ENCODE data around the gene FSTL1. TPM values are rescaled to one million over a fixed set of nuclear protein-coding genes. Genes with fewer than 3 reads are reported as not detected.

The FSTL1 gene
- total RNA-seq, 6 experiments from 2014 or later: 32.8 to 50.0 (median 45.5) TPM

DNA sequence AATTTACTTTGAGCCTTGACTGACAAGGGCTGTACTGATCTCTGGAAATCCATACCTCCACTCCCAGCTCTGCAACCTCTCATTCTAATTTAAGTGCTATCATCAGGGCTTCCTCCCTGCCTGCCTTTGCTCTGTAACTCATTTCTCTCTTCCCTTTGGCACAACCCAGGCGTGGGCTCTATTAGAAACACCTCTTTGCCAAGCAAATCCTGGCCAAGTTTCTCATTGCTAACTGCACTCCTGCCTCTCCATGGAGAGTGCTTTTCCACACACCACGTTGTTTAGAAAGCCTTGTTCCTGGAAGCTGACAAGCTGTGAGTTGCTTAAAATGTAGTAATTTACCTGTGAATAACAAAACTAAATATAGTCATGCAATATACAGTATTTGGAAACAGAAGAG, 20.1 kb upstream of the FSTL1 start:
- no peaks in the 10 kb centered on the region for H3K27me3 ChIP-seq
- ATAC-seq: peak in 2 of 4 donors; percentile 35 to 55
- H3K27ac ChIP-seq: no peak overlapping the region
- no peaks in the 10 kb centered on the region for H3K36me3 ChIP-seq
- H3K4me1 ChIP-seq: no peaks in the 10 kb centered on the region
- TF ChIP-seq POLR2A (IDR thresholded peaks at IDR 0.05): no peak
- TF ChIP-seq, protein P1, sequence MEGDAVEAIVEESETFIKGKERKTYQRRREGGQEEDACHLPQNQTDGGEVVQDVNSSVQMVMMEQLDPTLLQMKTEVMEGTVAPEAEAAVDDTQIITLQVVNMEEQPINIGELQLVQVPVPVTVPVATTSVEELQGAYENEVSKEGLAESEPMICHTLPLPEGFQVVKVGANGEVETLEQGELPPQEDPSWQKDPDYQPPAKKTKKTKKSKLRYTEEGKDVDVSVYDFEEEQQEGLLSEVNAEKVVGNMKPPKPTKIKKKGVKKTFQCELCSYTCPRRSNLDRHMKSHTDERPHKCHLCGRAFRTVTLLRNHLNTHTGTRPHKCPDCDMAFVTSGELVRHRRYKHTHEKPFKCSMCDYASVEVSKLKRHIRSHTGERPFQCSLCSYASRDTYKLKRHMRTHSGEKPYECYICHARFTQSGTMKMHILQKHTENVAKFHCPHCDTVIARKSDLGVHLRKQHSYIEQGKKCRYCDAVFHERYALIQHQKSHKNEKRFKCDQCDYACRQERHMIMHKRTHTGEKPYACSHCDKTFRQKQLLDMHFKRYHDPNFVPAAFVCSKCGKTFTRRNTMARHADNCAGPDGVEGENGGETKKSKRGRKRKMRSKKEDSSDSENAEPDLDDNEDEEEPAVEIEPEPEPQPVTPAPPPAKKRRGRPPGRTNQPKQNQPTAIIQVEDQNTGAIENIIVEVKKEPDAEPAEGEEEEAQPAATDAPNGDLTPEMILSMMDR (IDR thresholded peaks at IDR 0.05): no peak
- no peak overlapping the region for H3K4me3 ChIP-seq
- no peaks in the 10 kb centered on the region for H3K9me3 ChIP-seq
- intact Hi-C loops (cut with DNase I): no loop called here
- DNase-seq: no peak
- 12% methylated on average over 2 of the region's 2 CpGs for WGBS (ENCODE audit: insufficient coverage, low coverage, low lambda C conversion rate, missing lambda C conversion rate)

DNA sequence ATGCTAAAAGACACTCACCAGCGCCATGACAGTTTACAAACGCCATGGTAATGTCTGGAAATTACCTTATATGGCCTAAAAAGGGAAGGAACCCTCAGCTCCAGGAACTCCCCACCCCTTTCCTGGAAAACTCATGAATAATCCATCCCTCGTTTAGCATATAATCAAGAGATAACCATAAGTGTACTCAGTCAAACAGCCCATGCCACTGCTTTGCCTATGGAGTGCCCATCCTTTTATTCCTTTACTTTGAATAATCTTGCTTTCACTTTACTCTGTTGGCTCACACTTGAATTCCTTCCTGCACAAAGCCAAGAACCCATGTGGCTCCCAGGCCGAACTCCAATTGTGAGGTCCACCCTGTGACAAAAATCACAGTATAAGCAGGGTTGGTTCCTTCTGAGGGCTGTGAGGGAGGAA, 19.1 kb upstream of the FSTL1 start:
- no peaks in the 10 kb centered on the region for H3K9me3 ChIP-seq
- ATAC-seq: no peak
- intact Hi-C loops (cut with DNase I): no loop called here
- H3K36me3 ChIP-seq: no peaks in the 10 kb centered on the region
- H3K27ac ChIP-seq: no peak overlapping the region
- H3K4me1 ChIP-seq: no peaks in the 10 kb centered on the region
- no peak overlapping the region for H3K4me3 ChIP-seq
- no peaks in the 10 kb centered on the region for H3K27me3 ChIP-seq
- WGBS (ENCODE audit: insufficient coverage, low coverage, low lambda C conversion rate, missing lambda C conversion rate): 38% methylated on average over 3 of the region's 4 CpGs
- DNase-seq: no peak
- TF ChIP-seq, protein P1 (IDR thresholded peaks at IDR 0.05): no peak
- no peak for TF ChIP-seq POLR2A (IDR thresholded peaks at IDR 0.05)

DNA sequence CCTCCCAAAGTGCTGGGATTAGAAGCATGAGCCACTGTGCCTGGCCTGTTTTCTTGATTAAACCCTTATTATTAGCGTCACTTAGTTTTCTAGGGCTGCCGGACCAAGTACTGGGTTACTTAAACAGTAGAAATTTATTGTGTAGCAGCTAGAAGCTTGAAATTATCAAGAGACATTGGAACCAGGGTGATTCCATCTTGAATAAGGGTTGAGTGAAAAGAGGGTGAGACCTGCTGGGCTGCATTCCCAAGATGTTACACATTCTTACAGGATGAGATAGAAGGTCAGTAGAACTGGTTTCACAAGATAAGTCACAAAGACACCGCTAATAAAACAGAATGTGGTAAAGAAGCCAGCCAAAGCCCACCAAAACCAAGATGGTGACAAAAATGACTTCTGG, 18.6 kb upstream of the FSTL1 start:
- no peaks in the 10 kb centered on the region for H3K4me1 ChIP-seq
- DNase-seq (no peak), ATAC-seq (no peak)
- no peaks in the 10 kb centered on the region for H3K36me3 ChIP-seq
- intact Hi-C loops (cut with DNase I): no loop called here
- 77% methylated on average over 2 of the region's 3 CpGs for WGBS (ENCODE audit: insufficient coverage, low coverage, low lambda C conversion rate, missing lambda C conversion rate)
- H3K9me3 ChIP-seq: no peaks in the 10 kb centered on the region
- no peak overlapping the region for H3K4me3 ChIP-seq
- H3K27me3 ChIP-seq: no peaks in the 10 kb centered on the region
- TF ChIP-seq, protein P1 (IDR thresholded peaks at IDR 0.05): no peak
- no peak for TF ChIP-seq POLR2A (IDR thresholded peaks at IDR 0.05)
- no peak overlapping the region for H3K27ac ChIP-seq

DNA sequence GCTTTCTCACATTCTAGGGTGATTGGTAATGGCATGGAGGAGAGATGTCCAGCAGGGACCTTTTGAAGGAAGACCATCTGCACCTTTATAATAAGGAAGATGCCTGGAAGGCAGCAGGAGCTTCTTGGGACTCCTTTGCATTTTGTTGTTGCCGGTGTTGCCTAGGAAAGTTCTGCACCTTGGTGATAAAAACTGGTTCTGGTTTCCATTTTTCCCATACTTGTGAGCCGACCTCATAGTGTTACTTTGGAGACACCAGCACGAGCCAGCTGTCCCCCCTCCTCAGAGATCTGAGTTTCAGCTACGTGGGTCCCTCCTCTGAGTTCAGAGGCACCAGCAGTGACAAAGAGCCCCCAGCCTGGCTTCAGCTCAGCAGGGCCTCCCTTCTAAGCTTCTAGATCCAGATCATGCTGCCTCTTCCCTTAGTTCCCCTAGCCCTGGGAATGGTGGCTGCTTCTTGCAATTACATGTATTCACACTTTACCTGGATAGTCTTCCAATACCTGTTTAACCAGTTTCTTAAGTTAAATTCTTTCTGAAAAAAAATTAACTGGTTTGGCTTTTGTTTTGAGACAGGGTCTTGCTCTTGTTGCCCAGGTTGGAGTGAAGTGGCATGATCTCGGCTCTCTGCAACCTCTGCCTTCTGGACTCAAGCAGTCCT, 18.0 kb upstream of the FSTL1 start:
- H3K4me1 ChIP-seq: no peaks in the 10 kb centered on the region
- DNase-seq: no peak
- TF ChIP-seq, protein P1 (IDR thresholded peaks at IDR 0.05): no peak
- no peak for TF ChIP-seq POLR2A (IDR thresholded peaks at IDR 0.05)
- intact Hi-C loops (cut with DNase I): no loop called here
- ATAC-seq: no peak
- no peaks in the 10 kb centered on the region for H3K36me3 ChIP-seq
- H3K27ac ChIP-seq: no peak overlapping the region
- 95% methylated on average over 2 of the region's 5 CpGs for WGBS (ENCODE audit: insufficient coverage, low coverage, low lambda C conversion rate, missing lambda C conversion rate)
- no peaks in the 10 kb centered on the region for H3K9me3 ChIP-seq
- no peaks in the 10 kb centered on the region for H3K27me3 ChIP-seq
- no peak overlapping the region for H3K4me3 ChIP-seq

Measured in right lobe of liver (tissue), 6 donors.